GM21381 (cell line): ENCODE results near the gene ZNF813.
"Not testable (repeated sequence)": the region's sequence is repeated elsewhere in the genome, so short reads cannot be mapped to it uniquely, and the experiment has no call there.

Source experiments
- ATAC-seq: cut with Tn5 transposase; IDR thresholded peaks from one replicate; pipeline ENCODE4 v1.9.1; 2021; ENCODE audit warnings: mild to moderate bottlenecking, moderate library complexity; ENCODE audit not compliant: unreplicated experiment

ZNF813 gene

DNA sequence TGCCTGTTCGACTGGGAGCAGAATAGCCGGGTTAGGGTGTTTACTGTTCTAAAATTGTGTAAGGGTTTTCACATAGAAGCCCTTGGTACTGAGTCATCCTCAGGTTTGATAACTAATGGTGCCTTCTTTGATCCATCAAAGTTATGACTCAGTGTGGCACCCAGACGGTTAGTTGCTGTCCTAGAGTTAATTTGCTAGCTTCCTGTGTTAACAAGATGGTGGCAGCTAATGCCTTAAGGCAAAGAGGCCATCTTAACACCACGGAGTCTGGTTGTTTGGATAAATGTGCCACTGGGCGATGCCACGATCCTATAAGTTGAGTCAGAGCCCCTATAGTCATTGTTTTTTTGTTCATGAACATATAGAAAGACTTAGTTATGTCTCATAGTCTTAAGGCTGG lies 7.9 kb downstream of the ZNF813 start:
- ATAC-seq: not testable (repeated sequence)

DNA sequence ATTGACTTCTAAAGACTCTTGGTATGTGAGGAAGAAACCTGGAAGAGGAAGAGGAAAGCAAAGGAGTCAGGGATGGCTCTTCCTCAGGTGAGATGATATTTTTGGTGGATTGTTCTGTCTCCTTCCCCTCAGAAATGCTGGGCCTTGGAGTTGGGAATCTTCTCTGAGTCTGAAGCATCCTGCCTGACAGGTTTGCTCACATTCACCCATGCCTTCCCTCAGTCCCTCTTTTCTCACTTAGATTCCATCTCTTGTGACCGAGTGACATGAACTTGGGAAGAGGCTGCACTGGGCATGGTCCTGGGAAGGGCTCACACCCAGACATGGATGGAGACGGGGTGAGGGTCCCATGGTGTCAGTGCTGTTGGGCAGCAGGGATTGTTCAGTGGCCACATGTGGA lies 16.2 kb downstream of the ZNF813 start:
- ATAC-seq: not testable (repeated sequence)

DNA sequence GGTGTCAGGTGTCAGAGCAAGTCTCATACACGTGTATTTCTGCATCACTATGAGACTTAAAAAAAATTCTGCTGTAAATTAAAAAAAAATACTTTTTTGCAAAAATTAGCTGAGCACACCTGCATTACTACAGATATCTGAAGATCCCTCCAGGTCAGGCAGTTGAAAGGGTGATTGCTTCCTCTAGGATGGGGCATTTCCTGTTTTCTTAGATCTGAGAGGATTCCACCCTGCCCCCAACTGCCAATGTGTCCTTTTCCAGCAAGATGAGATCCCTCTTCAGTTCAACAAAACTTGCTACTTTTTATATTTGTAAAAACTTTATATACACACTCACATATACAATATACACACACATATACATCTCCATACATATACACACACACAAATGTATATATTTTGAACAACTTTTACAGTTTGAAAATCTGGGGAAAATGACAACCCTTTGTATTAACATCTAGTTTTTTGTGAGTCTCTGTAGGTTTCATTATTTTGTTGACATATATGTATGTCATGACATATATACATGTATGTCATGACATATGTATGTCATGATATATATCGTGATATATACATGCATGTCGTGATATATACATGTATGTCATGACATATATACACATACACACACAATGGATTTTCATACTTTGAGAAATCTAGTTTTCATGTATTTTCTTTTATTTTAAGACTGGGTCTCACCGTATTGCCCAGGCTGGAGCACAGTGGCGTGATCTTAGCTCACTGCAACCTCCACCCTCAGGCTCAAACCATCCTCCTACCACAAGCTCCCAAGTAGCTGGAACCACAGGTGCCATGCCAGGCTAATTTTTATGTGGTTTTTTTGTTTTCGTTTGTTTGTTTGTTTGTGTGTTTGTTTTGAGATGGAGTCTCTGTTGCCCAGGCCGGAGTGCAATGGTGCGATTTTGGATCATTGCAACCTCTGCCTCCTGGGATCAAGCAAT lies 17.8 kb downstream of the ZNF813 start:
- no peak for ATAC-seq

DNA sequence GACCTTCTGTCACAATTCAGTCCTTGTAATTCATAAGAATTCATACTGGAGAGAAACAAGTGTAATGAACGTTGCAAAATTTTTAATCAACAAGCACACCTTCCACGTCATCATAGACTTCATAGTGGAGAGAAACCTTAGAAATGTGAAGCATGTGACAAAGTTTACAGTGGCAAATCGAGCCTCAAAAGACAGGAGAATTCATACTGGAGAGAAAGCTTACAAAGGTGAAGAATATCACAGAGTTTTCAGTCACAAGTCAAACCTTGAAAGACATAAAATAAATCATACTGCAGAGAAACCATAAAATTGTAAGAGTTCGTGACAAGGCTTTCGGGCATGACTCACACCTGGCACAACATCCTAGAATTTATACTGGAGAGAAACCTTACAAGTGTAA lies 24.6 kb downstream of the ZNF813 start:
- no peak for ATAC-seq

DNA sequence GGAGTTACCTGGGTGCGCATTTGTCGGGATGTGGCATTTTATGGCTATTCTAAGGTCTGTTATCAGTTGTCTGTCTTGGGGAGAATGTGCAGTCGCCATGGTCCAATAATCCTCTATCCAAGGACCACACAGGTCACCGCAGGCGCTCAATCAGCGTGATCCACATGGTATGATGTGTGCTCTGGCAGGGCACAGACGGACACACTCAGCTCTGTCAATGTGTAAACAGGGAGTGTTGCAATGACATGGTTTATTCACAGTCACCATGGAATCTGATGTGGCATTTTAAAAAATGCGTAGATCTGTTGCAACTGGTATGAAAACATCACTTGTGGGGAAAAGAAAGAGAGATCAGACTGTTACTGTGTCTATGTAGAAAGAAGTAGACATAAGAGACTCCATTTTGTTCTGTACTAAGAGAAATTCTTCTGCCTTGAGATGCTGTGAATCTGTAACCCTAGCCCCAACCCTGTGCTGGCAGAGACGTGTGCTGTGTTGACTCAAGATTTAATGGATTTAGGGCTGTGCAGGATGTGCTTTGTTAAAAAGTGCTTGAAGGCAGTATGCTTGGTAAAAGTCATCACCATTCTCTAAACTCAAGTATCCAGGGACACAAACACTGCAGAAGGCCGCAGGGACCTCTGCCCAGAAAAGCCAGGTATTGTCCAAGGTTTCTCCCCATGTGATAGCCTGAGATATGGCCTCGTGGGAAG lies 29.9 kb downstream of the ZNF813 start:
- not testable (repeated sequence) for ATAC-seq

DNA sequence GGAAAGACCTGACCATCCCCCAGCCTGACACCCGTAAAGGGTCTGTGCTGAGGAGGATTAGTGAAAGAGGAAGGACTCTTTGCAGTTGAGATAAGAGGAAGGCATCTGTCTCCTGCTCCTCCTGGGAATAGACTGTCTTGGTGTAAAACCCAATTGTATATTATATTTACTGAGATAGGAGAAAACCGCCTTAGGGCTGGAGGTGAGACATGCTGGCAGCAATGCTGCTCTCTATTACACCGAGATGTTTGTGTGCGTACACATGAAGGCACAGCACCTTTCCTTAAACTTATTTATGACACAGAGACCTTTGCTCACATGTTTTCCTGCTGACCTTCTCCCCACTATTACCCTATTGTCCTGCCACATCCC lies 30.5 kb downstream of the ZNF813 start:
- ATAC-seq: not testable (repeated sequence)

DNA sequence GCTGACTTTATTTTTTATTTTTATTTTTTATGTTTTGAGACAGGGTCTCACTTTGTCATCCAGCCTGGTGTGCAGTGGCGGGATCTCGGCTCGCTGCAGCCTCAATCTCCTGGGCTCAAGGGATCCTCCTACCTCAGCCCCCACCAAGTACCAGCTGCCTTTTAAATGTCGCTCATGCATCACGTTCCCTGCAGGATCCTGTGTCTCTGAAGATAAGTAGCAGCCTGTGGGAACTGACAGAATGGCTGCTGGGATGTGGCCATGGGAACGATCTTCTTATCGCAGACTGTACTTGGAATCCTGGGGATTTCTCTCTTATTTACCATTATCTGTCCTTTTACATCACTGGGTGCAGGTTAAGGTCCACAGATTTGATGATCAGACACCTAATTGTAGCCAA lies 35.6 kb downstream of the ZNF813 start:
- not testable (repeated sequence) for ATAC-seq

DNA sequence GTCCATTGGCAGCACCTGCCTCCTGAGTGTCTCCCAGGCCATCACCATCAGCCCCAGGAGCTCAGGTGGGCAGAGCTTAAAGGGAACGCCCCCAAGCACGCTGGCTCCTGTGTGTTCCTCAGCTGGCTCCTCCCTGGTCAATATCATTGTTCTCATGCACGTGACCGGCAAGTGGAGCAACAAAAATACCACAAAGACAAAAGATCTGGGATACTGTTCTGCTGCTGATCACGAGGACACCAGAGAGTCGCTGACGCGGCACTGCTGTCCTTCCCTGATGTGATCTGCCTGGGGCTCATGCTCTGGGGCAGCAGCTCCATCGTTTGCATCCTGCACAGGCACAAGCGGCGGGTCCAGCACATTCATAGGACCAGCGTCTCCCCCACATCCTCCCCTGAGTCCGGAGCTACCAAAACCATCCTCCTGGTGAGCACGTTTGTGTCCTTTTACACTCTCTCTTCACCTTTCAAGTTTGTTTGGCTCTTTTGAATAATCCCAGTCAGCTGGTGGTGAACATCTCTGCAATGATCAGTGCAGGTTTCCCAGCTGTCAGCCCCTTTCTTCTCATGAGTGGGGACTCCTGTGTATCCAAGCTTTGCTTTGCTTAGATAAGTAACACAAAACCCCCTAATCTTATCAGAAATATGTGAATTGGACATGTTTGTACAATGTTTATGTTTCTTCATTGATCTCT lies 36.3 kb downstream of the ZNF813 start:
- not testable (repeated sequence) for ATAC-seq

DNA sequence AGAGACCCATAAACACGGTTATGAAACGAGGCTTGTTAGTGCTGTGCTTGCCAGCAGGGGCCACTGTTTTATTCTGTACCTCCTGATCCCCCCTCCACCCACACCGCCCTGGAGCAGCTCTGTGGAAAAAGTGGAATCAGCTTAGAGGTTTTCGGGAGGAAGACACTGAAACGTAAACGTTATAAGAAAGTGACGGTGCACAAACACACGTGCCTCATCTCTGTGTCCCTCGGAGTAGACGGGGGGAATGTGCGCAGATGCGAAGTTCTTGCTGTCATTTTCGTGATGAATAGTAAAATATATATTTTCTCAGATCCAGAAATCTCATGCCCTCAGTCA lies 36.8 kb downstream of the ZNF813 start:
- not testable (repeated sequence) for ATAC-seq

DNA sequence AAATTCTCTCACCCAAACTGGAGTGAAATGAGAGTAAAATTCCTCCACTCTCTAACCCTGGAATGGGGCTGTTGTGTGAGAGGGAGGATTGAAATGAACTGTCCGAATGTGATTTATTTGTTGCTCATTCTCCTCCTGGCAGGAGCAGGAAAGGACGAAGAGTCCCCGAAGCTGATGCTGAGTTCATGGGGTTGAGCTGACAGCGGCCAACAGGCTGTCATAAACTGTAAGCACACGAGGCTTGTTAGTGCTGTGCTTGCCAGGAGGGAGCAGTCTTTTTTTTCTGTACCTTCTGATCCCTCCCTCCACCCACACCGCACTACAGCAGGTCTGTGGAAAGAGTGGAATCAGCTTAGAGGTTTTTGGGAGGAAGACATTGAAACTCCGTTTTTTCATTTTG lies 37.4 kb downstream of the ZNF813 start:
- no peak for ATAC-seq

DNA sequence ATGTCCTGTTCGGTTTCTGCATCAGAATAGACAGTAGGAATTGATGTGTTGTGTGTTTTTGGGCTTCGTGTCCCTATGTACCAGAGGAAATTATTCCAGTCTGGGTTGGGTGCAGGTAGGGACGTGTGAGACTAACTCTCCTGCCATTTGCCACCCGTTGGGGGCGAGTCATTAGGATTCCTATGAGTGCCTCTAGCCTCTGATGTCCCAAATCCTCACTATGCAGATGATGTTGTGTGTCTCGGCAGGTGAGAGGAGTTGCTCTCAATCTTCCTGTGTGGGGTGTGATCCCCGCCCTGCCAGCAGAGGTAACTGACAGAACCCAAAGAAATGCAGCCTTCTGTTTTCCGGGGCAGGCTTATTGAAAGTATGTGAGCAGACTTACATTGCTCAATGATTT lies 39.2 kb downstream of the ZNF813 start:
- no peak for ATAC-seq

DNA sequence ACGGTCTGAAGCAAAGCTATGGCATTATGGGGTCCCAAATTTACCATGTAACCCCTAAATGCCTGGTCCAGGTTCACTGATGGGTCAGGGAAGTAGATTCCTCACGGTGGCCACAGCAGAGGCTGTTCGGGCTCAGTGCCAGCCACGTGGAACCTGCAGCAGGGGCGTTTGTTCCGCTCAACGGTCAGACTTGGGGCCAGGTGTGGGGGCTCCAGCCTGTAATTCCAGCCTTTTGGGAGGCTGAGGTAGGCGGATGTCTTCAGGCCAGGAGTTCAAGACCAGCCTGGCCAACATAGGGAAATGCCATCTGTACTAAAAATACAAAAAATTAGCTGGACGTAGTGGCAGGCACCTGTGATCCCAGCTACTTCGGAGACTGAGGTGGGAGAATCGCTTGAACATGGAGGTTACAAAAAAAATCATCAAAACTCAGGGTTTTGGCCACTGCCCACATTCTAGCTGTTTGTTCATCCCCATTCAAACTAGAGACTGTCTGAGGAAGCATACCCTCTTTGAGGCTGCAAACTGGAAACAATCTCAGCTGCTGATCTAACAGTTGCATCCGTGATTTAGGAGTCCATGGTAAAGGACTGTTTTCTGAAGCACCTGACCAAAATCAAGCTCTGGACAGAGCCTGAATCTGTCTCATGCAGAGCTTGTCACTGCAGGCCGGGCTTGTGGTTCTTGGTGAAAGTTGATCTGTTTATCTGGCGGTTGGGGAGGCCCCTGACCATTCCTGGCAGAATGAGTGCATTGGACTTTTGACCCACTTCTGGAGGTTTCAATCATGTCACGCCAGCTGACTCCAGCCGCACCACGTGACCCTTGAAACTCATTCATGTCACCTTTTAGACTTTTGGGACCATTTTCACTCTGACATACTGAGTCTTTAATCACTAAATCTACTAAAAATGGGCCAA lies 40.2 kb downstream of the ZNF813 start:
- no peak for ATAC-seq

DNA sequence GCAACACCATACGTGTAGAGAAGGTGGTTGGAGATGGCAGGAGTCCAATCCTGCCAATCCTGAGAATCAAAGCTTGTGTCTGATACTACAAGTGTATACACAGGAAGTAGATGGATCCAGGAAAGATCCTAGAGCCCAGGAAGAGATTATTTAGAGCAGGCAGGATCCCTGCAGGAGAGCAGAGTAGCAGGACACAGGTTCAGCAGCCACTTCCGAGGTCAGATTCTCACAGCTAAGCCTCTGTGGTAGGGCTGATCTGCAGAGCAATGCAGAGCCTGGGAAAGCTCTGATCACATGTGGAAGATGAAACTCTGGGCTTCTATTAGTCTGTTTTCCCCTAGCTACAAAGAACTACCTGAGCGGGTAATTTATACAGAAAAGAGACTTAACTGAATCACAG lies 41.9 kb downstream of the ZNF813 start:
- ATAC-seq: no peak

DNA sequence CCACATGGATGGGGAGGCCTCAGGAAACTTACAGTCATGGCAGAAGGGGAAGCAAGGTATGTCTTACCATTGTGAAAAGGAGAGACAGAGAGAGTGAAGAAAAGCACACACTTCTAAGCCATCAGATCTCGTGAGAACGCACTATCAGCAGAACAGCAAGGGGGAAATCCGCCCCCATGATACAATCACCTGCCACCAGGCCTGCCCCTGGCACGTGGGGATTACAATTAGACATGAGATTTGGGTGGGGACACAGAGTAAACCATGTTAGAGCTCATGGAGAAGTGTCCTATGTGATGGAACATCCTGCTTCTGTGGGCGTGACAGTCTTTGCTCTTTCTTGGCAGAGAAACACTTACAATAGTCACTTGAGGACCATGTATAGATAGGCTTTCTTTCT lies 42.3 kb downstream of the ZNF813 start:
- no peak for ATAC-seq

DNA sequence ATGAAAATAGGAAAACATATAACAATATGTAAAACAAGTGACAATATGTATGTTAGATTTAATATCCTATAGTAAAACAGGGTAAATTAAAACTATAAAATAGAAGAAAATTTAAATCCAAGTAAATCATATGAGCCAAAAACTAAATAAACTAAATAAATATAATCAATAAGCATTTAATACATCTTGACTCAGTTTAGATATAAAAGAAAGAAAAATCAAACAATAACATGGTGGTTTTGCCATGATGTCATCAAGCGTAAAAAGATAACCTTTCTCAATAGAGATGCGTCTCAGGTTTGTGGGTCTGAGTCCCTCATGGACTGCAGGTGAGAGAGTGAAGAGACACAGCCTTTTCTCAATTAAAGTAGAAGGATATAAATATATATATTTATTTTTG lies 43.8 kb downstream of the ZNF813 start:
- ATAC-seq: no peak

DNA sequence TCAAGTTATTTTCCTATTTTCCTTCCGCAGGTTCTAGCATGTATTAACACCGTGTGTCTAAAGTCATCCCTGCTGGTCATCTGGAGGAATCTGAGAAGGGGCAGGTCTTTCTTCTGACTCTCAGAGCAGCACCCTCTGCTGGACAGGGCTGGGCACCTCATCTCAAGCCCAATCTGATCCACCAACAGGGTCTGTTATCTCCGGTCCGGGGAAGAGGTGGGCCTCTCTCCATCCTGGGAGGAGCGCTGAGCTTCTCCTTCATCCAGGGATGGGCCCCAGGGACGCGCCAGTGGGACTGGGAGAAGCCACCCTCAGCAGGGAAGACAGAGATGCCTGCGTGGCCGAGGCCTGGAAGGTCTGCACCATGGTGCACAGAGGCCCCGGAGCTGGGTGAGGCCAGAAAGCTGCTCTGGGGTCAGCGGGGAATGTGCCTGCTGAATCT lies 44.4 kb downstream of the ZNF813 start:
- ATAC-seq: no peak

DNA sequence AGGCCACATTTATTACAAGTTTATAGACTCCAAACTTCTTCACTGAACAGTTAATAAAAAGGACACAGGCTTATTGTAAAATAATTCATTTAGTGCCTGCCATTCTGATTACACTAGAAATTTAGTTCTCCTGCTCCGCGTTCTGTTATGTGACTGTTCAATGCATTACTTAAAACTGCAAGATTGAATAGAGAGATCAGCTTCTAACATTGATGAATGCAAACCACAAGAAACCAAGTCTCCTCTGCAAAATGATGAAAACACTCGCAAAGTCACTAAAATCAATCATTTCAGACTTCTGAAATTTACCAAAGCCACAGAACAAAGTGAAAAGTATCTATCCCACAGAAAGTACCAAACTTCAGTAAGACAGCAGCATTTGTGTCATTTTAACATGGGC lies 47.5 kb downstream of the ZNF813 start:
- ATAC-seq: not testable (repeated sequence)

DNA sequence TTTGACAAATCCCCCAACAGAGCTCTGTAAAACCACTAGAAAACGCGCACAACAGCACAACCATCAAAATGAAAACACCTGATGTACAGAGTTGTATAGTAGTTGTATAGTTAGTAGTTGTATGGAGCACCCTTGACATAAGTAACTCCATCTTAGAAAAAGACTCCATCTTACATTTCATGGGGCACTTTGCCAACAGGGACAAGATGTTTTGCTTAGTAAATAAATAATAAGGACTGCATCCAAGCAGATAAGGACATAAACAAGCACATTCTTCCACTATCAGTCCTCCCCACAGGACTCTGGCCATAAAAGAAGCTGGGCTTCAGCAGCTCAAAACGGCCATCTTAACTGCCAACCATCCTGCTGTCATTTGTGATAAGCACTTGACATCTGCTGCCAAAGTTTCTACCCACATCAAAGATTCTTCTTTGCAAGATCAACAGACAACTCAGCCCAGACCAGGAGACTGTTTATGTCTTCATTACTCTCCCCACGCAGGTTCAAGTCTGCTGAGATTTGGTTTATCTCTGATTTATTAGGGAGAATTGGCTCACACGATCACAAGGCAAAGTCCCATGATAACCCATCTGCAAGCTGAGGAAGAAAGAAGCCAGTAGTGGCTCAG lies 49.7 kb downstream of the ZNF813 start:
- no peak for ATAC-seq

DNA sequence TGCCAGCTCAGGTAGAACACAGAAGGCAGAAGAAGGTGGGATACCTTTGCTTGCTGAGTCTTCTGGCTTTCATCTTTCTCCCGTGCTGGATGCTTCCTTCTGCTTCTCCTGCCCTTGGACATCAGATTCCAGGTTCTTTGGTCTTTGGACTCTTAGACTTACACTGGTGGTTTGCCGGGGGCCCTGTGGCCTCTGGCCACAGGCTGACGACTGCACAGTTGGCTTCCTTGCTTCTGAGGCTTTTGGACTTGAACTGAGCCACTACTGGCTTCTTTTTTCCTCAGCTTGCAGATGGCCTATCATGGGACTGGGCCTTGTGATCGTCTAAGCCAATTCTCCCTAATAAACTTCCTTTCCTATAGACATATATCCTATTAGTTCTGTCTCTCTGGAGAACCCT lies 50.6 kb downstream of the ZNF813 start:
- ATAC-seq: no peak

DNA sequence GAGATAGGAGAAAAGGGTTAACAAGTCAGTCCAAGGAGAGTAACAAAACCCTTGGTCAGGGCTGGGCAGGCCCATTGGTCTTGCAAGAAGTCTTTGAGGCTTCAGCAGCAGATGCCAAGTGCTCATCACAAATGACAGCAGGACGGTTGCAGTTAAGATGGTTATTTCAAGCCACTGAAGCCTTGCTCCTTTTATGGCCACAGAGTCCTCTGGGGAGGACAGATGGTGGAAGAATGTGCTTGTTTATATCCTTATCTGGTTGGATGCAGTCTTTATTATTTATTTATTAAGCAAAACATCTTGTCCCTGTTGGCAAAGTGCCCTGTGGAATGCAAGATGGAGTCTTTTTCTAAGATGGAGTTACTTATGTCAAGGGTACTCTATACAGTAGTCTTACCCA lies 51.2 kb downstream of the ZNF813 start:
- ATAC-seq: no peak
